Measurements from ENCODE around the gene ATF7.
"Not testable (repeated sequence)": the region's sequence is repeated elsewhere in the genome, so short reads cannot be mapped to it uniquely, and the experiment has no call there.

The ATF7 gene

GRCh38 chr12:53486736-53487487 is 139.3 kb downstream of the ATF7 start:
- in situ Hi-C loops (cut with MboI; ENCODE audit: low sequenced_read_pairs), result no loop called here

- in situ Hi-C loops (cut with MboI; ENCODE audit: low sequenced_read_pairs), result no loop called here
These were observed 140.0 kb downstream of the ATF7 start for GRCh38 chr12:53485955-53486735.

GRCh38 chr12:53484686-53485575 is 141.3 kb downstream of the ATF7 start:
- in situ Hi-C loops (cut with MboI; ENCODE audit: low sequenced_read_pairs), result no loop called here

- in situ Hi-C loops (cut with MboI; ENCODE audit: low sequenced_read_pairs), result no loop called here
These were observed 142.2 kb downstream of the ATF7 start for GRCh38 chr12:53483979-53484377.

GRCh38 chr12:53483225-53483978 is 142.8 kb downstream of the ATF7 start:
- in situ Hi-C loops (cut with MboI; ENCODE audit: low sequenced_read_pairs), result no loop called here

GRCh38 chr12:53482626-53483168 is 143.5 kb downstream of the ATF7 start:
- in situ Hi-C loops (cut with MboI; ENCODE audit: low sequenced_read_pairs), result no loop called here

GRCh38 chr12:53481939-53482586 is 144.1 kb downstream of the ATF7 start:
- in situ Hi-C loops (cut with MboI; ENCODE audit: low sequenced_read_pairs), result no loop called here

GRCh38 chr12:53481458-53481857 is 144.7 kb downstream of the ATF7 start:
- in situ Hi-C loops (cut with MboI; ENCODE audit: low sequenced_read_pairs), result not testable (repeated sequence)

- in situ Hi-C loops (cut with MboI; ENCODE audit: low sequenced_read_pairs), result no loop called here
These were observed 145.4 kb downstream of the ATF7 start for GRCh38 chr12:53480491-53481442.

- in situ Hi-C loops (cut with MboI; ENCODE audit: low sequenced_read_pairs), result no loop called here
These were observed 146.9 kb downstream of the ATF7 start for GRCh38 chr12:53479331-53479730.

GRCh38 chr12:53478865-53479264 is 147.3 kb downstream of the ATF7 start:
- in situ Hi-C loops (cut with MboI; ENCODE audit: low sequenced_read_pairs), result no loop called here

GRCh38 chr12:53476769-53477209 is 149.4 kb downstream of the ATF7 start:
- in situ Hi-C loops (cut with MboI; ENCODE audit: low sequenced_read_pairs), result no loop called here

GRCh38 chr12:53474819-53475218 is 151.4 kb downstream of the ATF7 start:
- in situ Hi-C loops (cut with MboI; ENCODE audit: low sequenced_read_pairs), result no loop called here

- in situ Hi-C loops (cut with MboI; ENCODE audit: low sequenced_read_pairs), result no loop called here
These were observed 152.1 kb downstream of the ATF7 start for GRCh38 chr12:53474077-53474476.

- in situ Hi-C loops (cut with MboI; ENCODE audit: low sequenced_read_pairs), result no loop called here
These were observed 154.1 kb downstream of the ATF7 start for GRCh38 chr12:53472056-53472582.

- in situ Hi-C loops (cut with MboI; ENCODE audit: low sequenced_read_pairs), result no loop called here
These were observed 157.9 kb downstream of the ATF7 start for GRCh38 chr12:53468282-53468681.

GRCh38 chr12:53467880-53468279 is 158.3 kb downstream of the ATF7 start:
- in situ Hi-C loops (cut with MboI; ENCODE audit: low sequenced_read_pairs), result no loop called here

- in situ Hi-C loops (cut with MboI; ENCODE audit: low sequenced_read_pairs), result no loop called here
These were observed 159.1 kb downstream of the ATF7 start for GRCh38 chr12:53467082-53467481.
